Mesothelial cell of epicardium (in vitro differentiated cells): ENCODE results near the gene NEUROD2. TPM values are rescaled to one million over a fixed set of nuclear protein-coding genes. Genes with fewer than 3 reads are reported as not detected.

Experiments used
- DNase-seq, 2 experiments: peaks; one replicate each; pipeline ENCODE4 v3.0.0; 2021; ENCODE audit warnings: low spot score in 2 of 2; ENCODE audit not compliant: unreplicated experiment in 2 of 2
- H3K27ac Mint-ChIP-seq: 2 replicates; pipeline ENCODE4 v1.8.0; 2021; ENCODE audit warnings: mixed read lengths
- H3K27me3 Mint-ChIP-seq: 2 replicates; pipeline ENCODE4 v1.8.0; 2021; ENCODE audit warnings: low read depth, mixed read lengths
- H3K36me3 Mint-ChIP-seq: 2 replicates; pipeline ENCODE4 v1.8.0; 2021; ENCODE audit warnings: mixed read lengths
- H3K4me1 Mint-ChIP-seq: 2 replicates; pipeline ENCODE4 v1.8.0; 2021; ENCODE audit warnings: mixed read lengths
- H3K4me3 Mint-ChIP-seq: 2 replicates; pipeline ENCODE4 v1.8.0; 2021; ENCODE audit warnings: mild to moderate bottlenecking, moderate library complexity, mixed read lengths
- H3K9me3 Mint-ChIP-seq: 2 replicates; pipeline ENCODE4 v1.8.0; 2021; ENCODE audit warnings: mixed read lengths
- total RNA-seq: library from RNA; stranded (reverse); gene quantifications from 3 replicates; pipeline ENCODE4 v1.2.1, GENCODE V29; 2021
- TF ChIP-seq, protein P1 (sequence below): fragments of 200-600 bp; sonication (generic); IDR thresholded peaks from one replicate; pipeline ENCODE4 v1.5.0; 2021; ENCODE audit warnings: antibody characterized with exemption; ENCODE audit not compliant: unreplicated experiment

NEUROD2 gene
- total RNA-seq, 1 donor from 2014 or later, result not detected

DNA sequence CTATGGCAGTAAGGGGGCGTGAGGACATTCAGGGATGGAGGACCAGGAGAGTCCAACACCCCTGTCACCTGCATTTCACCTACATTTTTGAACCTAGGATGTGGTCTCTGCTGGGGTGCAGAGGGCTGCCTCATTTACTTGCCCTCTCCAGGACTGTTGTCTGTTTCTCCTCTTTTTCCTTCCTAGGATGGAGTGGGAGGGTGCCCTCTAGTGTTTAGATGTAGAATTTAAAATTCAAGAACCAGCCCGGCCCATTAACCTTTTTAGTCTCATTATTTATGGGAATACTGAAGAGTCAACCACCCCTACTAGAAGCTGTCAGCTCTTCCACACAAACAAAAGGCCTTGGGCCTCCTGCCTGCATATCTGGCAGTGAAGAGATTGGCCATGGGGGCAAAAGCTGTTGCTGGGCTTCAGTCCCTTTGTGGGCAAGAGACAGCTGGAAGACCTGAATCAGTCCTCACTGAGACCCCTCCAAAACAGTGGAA is 26.7 kb upstream of the NEUROD2 start:
- Mint-ChIP-seq H3K4me1 (peaks cover 35% of the 10 kb centered on the region), H3K9me3 (no peaks in the 10 kb centered on the region), H3K4me3 (no peak overlapping the region), H3K27ac (no peak overlapping the region), H3K36me3 (no peaks in the 10 kb centered on the region), H3K27me3 (peaks cover 18% of the 10 kb centered on the region)
- no peak for DNase-seq
- TF ChIP-seq, protein P1, sequence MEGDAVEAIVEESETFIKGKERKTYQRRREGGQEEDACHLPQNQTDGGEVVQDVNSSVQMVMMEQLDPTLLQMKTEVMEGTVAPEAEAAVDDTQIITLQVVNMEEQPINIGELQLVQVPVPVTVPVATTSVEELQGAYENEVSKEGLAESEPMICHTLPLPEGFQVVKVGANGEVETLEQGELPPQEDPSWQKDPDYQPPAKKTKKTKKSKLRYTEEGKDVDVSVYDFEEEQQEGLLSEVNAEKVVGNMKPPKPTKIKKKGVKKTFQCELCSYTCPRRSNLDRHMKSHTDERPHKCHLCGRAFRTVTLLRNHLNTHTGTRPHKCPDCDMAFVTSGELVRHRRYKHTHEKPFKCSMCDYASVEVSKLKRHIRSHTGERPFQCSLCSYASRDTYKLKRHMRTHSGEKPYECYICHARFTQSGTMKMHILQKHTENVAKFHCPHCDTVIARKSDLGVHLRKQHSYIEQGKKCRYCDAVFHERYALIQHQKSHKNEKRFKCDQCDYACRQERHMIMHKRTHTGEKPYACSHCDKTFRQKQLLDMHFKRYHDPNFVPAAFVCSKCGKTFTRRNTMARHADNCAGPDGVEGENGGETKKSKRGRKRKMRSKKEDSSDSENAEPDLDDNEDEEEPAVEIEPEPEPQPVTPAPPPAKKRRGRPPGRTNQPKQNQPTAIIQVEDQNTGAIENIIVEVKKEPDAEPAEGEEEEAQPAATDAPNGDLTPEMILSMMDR, result peak; percentile 80

DNA sequence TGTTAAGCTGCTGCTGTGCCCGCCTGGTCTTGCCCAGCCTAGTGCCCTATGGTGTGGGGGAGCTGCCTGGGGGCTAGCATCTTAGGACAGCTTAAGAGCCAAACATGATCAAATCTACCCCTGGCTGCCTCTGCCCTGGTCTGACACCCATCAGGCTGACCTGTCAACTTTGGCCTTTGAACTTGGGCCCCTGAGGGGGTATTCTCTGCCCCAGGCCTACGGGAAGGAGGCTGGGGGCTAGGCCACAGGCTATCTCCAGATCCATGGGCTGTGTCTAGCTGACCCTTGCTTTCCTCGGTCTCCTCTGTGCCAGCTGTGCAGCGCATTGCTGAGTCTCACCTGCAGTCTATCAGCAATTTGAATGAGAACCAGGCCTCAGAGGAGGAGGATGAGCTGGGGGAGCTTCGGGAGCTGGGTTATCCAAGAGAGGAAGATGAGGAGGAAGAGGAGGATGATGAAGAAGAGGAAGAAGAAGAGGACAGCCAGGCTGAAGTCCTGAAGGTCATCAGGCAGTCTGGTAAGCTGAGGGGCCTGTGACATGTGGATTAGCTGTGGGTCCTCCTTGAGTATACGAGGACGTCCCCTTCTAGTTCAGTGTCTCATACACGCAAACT is 26.0 kb upstream of the NEUROD2 start:
- DNase-seq, result no peak
- Mint-ChIP-seq H3K36me3 (no peaks in the 10 kb centered on the region), H3K27me3 (peaks cover 26% of the 10 kb centered on the region)

DNA sequence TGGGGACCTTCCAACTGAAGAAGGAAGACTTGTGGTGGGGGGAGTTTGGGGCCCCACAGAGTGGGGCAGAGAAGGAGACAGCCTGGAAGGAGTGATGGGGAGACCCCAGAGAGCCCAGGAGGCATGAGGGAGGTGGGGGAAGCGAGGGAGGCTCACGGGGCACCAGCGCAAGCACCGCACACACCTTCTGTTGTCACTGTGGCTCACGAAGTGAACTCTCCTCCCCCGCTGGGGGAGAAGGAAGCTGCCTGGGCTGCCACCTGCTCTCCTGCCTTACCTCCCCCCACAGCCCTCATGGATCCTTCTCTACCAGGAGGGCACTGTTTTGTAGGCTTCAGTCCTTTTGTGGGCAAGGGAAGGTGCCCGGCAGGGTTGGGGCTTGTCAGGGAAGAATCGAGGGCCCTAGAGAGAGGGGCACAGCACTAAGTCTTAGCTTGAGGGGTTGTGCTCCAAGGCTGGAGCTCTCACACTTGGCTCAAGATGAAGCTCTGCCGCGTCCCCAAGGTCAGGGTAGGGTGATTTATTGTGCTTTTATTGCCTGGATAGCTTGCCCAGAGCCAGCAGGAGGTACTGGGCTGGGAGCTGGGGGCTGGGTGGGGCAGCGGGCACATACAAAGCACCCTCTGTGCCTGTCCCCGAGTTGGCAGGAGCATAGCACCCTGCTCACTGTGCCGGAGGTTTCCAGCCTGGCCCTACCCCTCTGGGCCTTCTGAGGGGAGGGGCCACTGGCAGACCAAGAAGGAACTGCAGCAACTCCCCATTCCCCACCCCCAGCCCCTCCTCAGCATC is 24.6 kb upstream of the NEUROD2 start:
- no peak for DNase-seq
- Mint-ChIP-seq H3K27ac (no peak overlapping the region), H3K9me3 (no peaks in the 10 kb centered on the region), H3K4me3 (no peak overlapping the region), H3K36me3 (no peaks in the 10 kb centered on the region), H3K4me1 (peaks cover 21% of the 10 kb centered on the region), H3K27me3 (peaks cover 39% of the 10 kb centered on the region)
- TF ChIP-seq, protein P1, result no peak

More for the DNA sequence above, 26.0 kb upstream of the NEUROD2 start:
- Mint-ChIP-seq H3K27ac (no peak overlapping the region), H3K9me3 (no peaks in the 10 kb centered on the region), H3K4me3 (no peak overlapping the region), H3K4me1 (peaks cover 30% of the 10 kb centered on the region)
- TF ChIP-seq, protein P1, result no peak

DNA sequence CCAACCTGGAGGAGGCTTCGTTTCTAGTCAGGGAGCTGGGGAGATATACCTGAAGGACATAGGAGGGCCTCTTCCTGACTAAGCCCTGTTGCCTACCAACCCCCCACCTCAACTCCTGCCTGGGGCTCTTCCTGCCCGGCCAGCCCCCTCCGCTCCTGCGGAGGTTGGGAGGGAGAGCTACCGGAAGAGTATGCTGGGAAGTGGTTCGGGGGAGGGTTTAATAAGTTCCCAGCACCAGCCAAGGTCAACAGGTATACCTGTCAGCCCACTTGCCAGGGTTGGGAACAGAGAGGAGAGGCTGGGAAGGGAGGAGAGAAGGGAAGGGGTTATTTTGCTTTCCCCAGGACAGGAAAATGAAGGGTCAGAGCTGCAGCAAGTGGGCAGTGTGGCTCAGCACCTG is 23.7 kb upstream of the NEUROD2 start:
- no peaks in the 10 kb centered on the region for H3K9me3 Mint-ChIP-seq
- peaks cover 21% of the 10 kb centered on the region for H3K4me1 Mint-ChIP-seq
- peaks cover 48% of the 10 kb centered on the region for H3K27me3 Mint-ChIP-seq
- H3K4me3 Mint-ChIP-seq, result no peak overlapping the region
- H3K27ac Mint-ChIP-seq, result no peak overlapping the region
- H3K36me3 Mint-ChIP-seq, result no peaks in the 10 kb centered on the region
- DNase-seq, result no peak
- TF ChIP-seq, protein P1, result no peak

DNA sequence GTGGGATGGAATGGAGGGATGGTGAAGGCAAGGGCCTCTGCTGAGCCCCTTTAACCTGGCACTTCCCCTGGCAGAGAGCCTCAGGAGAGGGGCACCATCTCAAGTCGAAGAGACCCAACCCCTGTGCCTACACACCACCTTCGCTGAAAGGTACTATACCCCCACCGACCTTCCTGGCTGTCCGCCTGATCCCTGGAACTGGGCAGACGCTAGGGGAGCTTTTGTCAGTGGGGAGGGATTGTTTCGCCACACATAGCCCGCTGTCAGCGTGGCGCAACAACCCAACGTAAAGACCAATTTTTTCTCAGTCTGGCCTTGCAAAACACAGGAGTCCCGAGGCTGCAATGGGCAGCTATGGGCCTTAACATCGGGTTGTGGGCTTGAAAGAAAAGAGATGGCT is 22.2 kb upstream of the NEUROD2 start:
- TF ChIP-seq, protein P1, result no peak
- Mint-ChIP-seq H3K36me3 (no peaks in the 10 kb centered on the region), H3K27ac (no peak overlapping the region), H3K4me1 (peaks cover 28% of the 10 kb centered on the region), H3K9me3 (no peaks in the 10 kb centered on the region), H3K4me3 (no peak overlapping the region), H3K27me3 (peaks cover 63% of the 10 kb centered on the region)
- no peak for DNase-seq
